PFSK-1 (cell line): ENCODE results near the gene MTUS2.

ENCODE experiments used
- POLR2AphosphoS5 ChIP-seq: IDR thresholded peaks from 2 replicates; pipeline ENCODE4 v1.6.1; 2012; ENCODE audit warnings: low read depth, mild to moderate bottlenecking, control low read depth, low read length, moderate library complexity
- TF ChIP-seq, protein P1 (sequence below), 2 experiments: IDR thresholded peaks; 2 replicates each; pipeline versions ENCODE4 v1.6.1 to v1.8.0; 2011 to 2012; ENCODE audit warnings: low read depth in 2 of 2, low read length in 2 of 2, control low read depth in 1 of 2, inconsistent platforms in 1 of 2, mild to moderate bottlenecking in 1 of 2, moderate library complexity in 1 of 2; ENCODE audit not compliant: insufficient read depth in 1 of 2

DNA sequence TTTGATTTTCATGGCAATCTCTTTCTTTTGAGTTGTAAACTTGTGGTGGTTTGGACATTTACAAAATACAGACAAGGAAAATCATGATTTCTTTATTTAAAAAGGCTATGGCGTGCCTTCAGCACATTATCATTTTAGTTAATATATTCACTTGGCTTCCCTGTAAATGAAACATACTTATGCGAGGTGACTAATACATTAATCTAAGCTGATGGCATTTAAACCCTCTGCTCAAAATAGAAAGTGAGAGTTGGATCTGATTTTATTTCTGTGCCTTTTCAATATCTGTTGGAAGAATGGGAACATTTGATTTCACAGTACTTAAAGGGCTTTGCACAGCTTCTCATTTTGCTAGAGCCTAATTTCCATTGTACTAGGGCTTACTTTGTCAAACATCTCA is 289.8 kb downstream of the MTUS2 start:
- TF ChIP-seq POLR2AphosphoS5: no peak
- TF ChIP-seq, protein P1, sequence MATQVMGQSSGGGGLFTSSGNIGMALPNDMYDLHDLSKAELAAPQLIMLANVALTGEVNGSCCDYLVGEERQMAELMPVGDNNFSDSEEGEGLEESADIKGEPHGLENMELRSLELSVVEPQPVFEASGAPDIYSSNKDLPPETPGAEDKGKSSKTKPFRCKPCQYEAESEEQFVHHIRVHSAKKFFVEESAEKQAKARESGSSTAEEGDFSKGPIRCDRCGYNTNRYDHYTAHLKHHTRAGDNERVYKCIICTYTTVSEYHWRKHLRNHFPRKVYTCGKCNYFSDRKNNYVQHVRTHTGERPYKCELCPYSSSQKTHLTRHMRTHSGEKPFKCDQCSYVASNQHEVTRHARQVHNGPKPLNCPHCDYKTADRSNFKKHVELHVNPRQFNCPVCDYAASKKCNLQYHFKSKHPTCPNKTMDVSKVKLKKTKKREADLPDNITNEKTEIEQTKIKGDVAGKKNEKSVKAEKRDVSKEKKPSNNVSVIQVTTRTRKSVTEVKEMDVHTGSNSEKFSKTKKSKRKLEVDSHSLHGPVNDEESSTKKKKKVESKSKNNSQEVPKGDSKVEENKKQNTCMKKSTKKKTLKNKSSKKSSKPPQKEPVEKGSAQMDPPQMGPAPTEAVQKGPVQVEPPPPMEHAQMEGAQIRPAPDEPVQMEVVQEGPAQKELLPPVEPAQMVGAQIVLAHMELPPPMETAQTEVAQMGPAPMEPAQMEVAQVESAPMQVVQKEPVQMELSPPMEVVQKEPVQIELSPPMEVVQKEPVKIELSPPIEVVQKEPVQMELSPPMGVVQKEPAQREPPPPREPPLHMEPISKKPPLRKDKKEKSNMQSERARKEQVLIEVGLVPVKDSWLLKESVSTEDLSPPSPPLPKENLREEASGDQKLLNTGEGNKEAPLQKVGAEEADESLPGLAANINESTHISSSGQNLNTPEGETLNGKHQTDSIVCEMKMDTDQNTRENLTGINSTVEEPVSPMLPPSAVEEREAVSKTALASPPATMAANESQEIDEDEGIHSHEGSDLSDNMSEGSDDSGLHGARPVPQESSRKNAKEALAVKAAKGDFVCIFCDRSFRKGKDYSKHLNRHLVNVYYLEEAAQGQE (IDR thresholded peaks at IDR 0.05; ENCODE audit: insufficient read depth in 1 of 2, low read depth in 2 of 2, low read length in 2 of 2): no peak
